ENCODE measurements around the gene ANO9. TPM values are rescaled to one million over a fixed set of nuclear protein-coding genes. Genes with fewer than 3 reads are reported as not detected.
"Not testable (repeated sequence)": the region's sequence is repeated elsewhere in the genome, so short reads cannot be mapped to it uniquely, and the experiment has no call there.

ANO9 gene
- total and polyA plus RNA-seq, 4 experiments from 2014 or later, result 9.4 to 123 (median 67.8) TPM

GRCh38 chr11:410711-411110 is 31.1 kb downstream of the ANO9 start:
- H3K4me1 ChIP-seq (ENCODE audit: insufficient read depth, low read length), result peaks cover 42% of the 10 kb centered on the region
- POLR2A ChIA-PET (ENCODE audit: partially characterized antibody), result interaction anchor here (1.5 to 16.3 kb wide), 2 partner anchors 38 to 204 kb away, joined by 3 to 539 read pairs; partner anchors contain the start of genes ANO9, BET1L and PTDSS2

GRCh38 chr11:409600-410483 is 32.0 kb downstream of the ANO9 start:
- no peak overlapping the region for H3K27ac ChIP-seq (ENCODE audit: low read depth, low read length)
- no peak overlapping the region for H3K4me3 ChIP-seq (ENCODE audit: low read length in 2 of 2)
- H3K9me3 ChIP-seq (ENCODE audit: control insufficient read depth in 1 of 2, low read length in 2 of 2), result no peaks in the 10 kb centered on the region
- Mint-ChIP-seq H3K36me3 (peaks cover 0 to 8% of the 10 kb centered on the region in 2 donors), H3K9me3 (no peaks in the 10 kb centered on the region), H3K27me3 (no peaks in the 10 kb centered on the region), H3K4me1 (peaks cover 4 to 36% (median 20%) of the 10 kb centered on the region in 4 donors), H3K27ac (peak overlapping the region in 2 of 7 donors; percentile 22 to 29), H3K4me3 (peak overlapping the region in 2 of 8 donors; percentile 21 to 46)
- POLR2A ChIA-PET (ENCODE audit: partially characterized antibody), result interaction anchor here (16.3 kb wide), 1 partner anchor 39 kb away, joined by 539 read pairs; the partner anchor contains the start of genes ANO9 and PTDSS2
- H3K4me1 ChIP-seq (ENCODE audit: insufficient read depth, low read length), result peaks cover 36% of the 10 kb centered on the region
- intact Hi-C loops (cut with micrococcal nuclease), result no loop called here
- H3K27me3 ChIP-seq (ENCODE audit: insufficient read depth, low read length), result no peaks in the 10 kb centered on the region
- H3K36me3 ChIP-seq (ENCODE audit: insufficient read depth, low read length), result peaks cover 11% of the 10 kb centered on the region
- CTCF ChIA-PET (ENCODE audit: partially characterized antibody), result interaction anchor here (9.3 kb wide), 1 partner anchor 41 kb away, joined by 103 read pairs; the partner anchor contains the start of gene PTDSS2
- peak in 1 of 5 donors; percentile 41 for DNase-seq

More at GRCh38 chr11:410711-411110, 31.1 kb downstream of the ANO9 start:
- intact Hi-C loops (cut with micrococcal nuclease); H3K27me3 Mint-ChIP-seq; H3K4me3 ChIP-seq (ENCODE audit: low read length in 2 of 2); H3K27me3 ChIP-seq (ENCODE audit: insufficient read depth, low read length); H3K4me3 Mint-ChIP-seq; H3K9me3 ChIP-seq (ENCODE audit: control insufficient read depth in 1 of 2, low read length in 2 of 2); H3K36me3 Mint-ChIP-seq; H3K9me3 Mint-ChIP-seq; H3K27ac ChIP-seq (ENCODE audit: low read depth, low read length); H3K27ac Mint-ChIP-seq: not testable (repeated sequence)
- H3K4me1 Mint-ChIP-seq, result peaks cover 4 to 40% (median 23%) of the 10 kb centered on the region in 4 donors
- peak in 1 of 5 donors; percentile 19 for DNase-seq
- CTCF ChIA-PET (ENCODE audit: partially characterized antibody), result interaction anchor here (1.1 to 9.3 kb wide), 2 partner anchors 35 to 40 kb away, joined by 3 to 103 read pairs; partner anchors contain the start of gene PTDSS2
- H3K36me3 ChIP-seq (ENCODE audit: insufficient read depth, low read length), result peaks cover 11% of the 10 kb centered on the region

- intact Hi-C loops (cut with micrococcal nuclease), result no loop called here
- CTCF ChIA-PET (ENCODE audit: partially characterized antibody), result interaction anchor here (9.3 kb wide), 1 partner anchor 42 kb away, joined by 103 read pairs; the partner anchor contains the start of gene PTDSS2
- peak in 1 of 5 donors; percentile 21 for DNase-seq
- Histone ChIP-seq H3K27me3 (ENCODE audit: insufficient read depth, low read length) (no peaks in the 10 kb centered on the region), H3K36me3 (ENCODE audit: insufficient read depth, low read length) (peaks cover 11% of the 10 kb centered on the region), H3K27ac (ENCODE audit: low read depth, low read length) (no peak overlapping the region), H3K9me3 (ENCODE audit: control insufficient read depth in 1 of 2, low read length in 2 of 2) (no peaks in the 10 kb centered on the region), H3K4me3 (ENCODE audit: low read length in 2 of 2) (no peak overlapping the region), H3K4me1 (ENCODE audit: insufficient read depth, low read length) (peaks cover 36% of the 10 kb centered on the region)
- H3K9me3 Mint-ChIP-seq, result no peaks in the 10 kb centered on the region
- peaks cover 0 to 2% of the 10 kb centered on the region in 2 donors for H3K36me3 Mint-ChIP-seq
- POLR2A ChIA-PET (ENCODE audit: partially characterized antibody), result interaction anchor here (6.1 to 16.3 kb wide), 2 partner anchors 7 to 39 kb away, joined by 184 to 539 read pairs; partner anchors contain the start of genes ANO9, PTDSS2 and SIGIRR
- H3K27me3 Mint-ChIP-seq, result no peaks in the 10 kb centered on the region
- H3K4me1 Mint-ChIP-seq, result peaks cover 2 to 29% (median 14%) of the 10 kb centered on the region in 4 donors
- H3K4me3 Mint-ChIP-seq, result no peak overlapping the region
- peak overlapping the region in 3 of 7 donors; percentile 25 to 77 (median 57) for H3K27ac Mint-ChIP-seq
Measured at GRCh38 chr11:409008-409599, 32.7 kb downstream of the ANO9 start.

GRCh38 chr11:408154-409007 is 33.4 kb downstream of the ANO9 start:
- Mint-ChIP-seq H3K4me3 (no peak overlapping the region), H3K27me3 (no peaks in the 10 kb centered on the region), H3K9me3 (no peaks in the 10 kb centered on the region), H3K4me1 (peaks cover 2 to 27% (median 12%) of the 10 kb centered on the region in 4 donors), H3K36me3 (peaks cover 0 to 2% of the 10 kb centered on the region in 2 donors), H3K27ac (peak overlapping the region in 6 of 7 donors; percentile 22 to 92 (median 69))
- Histone ChIP-seq H3K27me3 (ENCODE audit: insufficient read depth, low read length) (no peaks in the 10 kb centered on the region), H3K36me3 (ENCODE audit: insufficient read depth, low read length) (peaks cover 11% of the 10 kb centered on the region), H3K9me3 (ENCODE audit: control insufficient read depth in 1 of 2, low read length in 2 of 2) (no peaks in the 10 kb centered on the region), H3K27ac (ENCODE audit: low read depth, low read length) (peak overlapping the region; percentile 59), H3K4me3 (ENCODE audit: low read length in 2 of 2) (no peak overlapping the region), H3K4me1 (ENCODE audit: insufficient read depth, low read length) (peaks cover 30% of the 10 kb centered on the region)
- CTCF ChIA-PET (ENCODE audit: partially characterized antibody), result interaction anchor here (1.9 to 5.4 kb wide), 3 partner anchors 8 to 158 kb away, joined by 7 to 81 read pairs (median 14); partner anchors contain the start of genes PTDSS2 and SIGIRR
- POLR2A ChIA-PET (ENCODE audit: partially characterized antibody), result interaction anchor here (0.7 to 16.3 kb wide), 9 partner anchors 8 to 201 kb away, joined by 3 to 539 read pairs (median 16); partner anchors contain the start of genes ANO9, BET1L, IFITM1 and PTDSS2
- intact Hi-C loops (cut with micrococcal nuclease), result no loop called here
- peak in 1 of 5 donors; percentile 33 for DNase-seq

GRCh38 chr11:407651-408123 is 34.1 kb downstream of the ANO9 start:
- ChIA-PET CTCF (ENCODE audit: partially characterized antibody) (interaction anchor here (1.2 to 5.4 kb wide), 5 partner anchors 8 to 157 kb away, joined by 3 to 81 read pairs (median 10); partner anchors contain the start of genes PTDSS2 and SIGIRR), POLR2A (ENCODE audit: partially characterized antibody) (interaction anchor here (0.7 to 16.3 kb wide), 18 partner anchors 9 to 288 kb away, joined by 3 to 539 read pairs (median 11); partner anchors contain the start of genes ANO9, BET1L, IFITM1 and IFITM5)
- Histone ChIP-seq H3K4me1 (ENCODE audit: insufficient read depth, low read length) (peaks cover 23% of the 10 kb centered on the region), H3K4me3 (ENCODE audit: low read length in 2 of 2) (peak overlapping the region in 1 of 2 donors; percentile 28), H3K36me3 (ENCODE audit: insufficient read depth, low read length) (peaks cover 11% of the 10 kb centered on the region), H3K27ac (ENCODE audit: low read depth, low read length) (peak overlapping the region; percentile 59), H3K27me3 (ENCODE audit: insufficient read depth, low read length) (no peaks in the 10 kb centered on the region), H3K9me3 (ENCODE audit: control insufficient read depth in 1 of 2, low read length in 2 of 2) (no peaks in the 10 kb centered on the region)
- peak overlapping the region in 3 of 8 donors; percentile 30 to 62 (median 41) for H3K4me3 Mint-ChIP-seq
- H3K27ac Mint-ChIP-seq, result peak overlapping the region; percentile 22 to 92 (median 75)
- H3K9me3 Mint-ChIP-seq, result no peaks in the 10 kb centered on the region
- DNase-seq, result peak in 1 of 5 donors; percentile 65
- peaks cover 0 to 2% of the 10 kb centered on the region in 2 donors for H3K36me3 Mint-ChIP-seq
- H3K4me1 Mint-ChIP-seq, result peaks cover 0 to 20% (median 9%) of the 10 kb centered on the region in 4 donors
- intact Hi-C loops (cut with micrococcal nuclease), result loop anchor here (1.0 to 2.0 kb wide), 5 partner anchors 8 to 201 kb away; partner anchors contain the start of genes BET1L, IFITM1, RIC8A and RNH1
- no peaks in the 10 kb centered on the region for H3K27me3 Mint-ChIP-seq
